DND-41 (cell line): ENCODE results near the gene TACC3.

Experiments
- ATAC-seq: fragments of 200-7000 bp; cut with Tn5 transposase; 3 replicates; pipeline ENCODE4 v1.9.1; 2021; ENCODE audit warnings: low read depth; ENCODE audit not compliant: insufficient read depth
- DNase-seq: peaks from one replicate; pipeline ENCODE4 v3.0.0-alpha.2; 2020
- H2AFZ ChIP-seq: 2 replicates; pipeline ENCODE4 v1.6.0; 2012; ENCODE audit warnings: low read depth, low read length
- H3K27ac ChIP-seq: 2 replicates; pipeline ENCODE4 v1.5.1; 2012; ENCODE audit warnings: low read length, inconsistent platforms
- H3K27me3 ChIP-seq: fragments of 200-600 bp; sonication (generic); 2 replicates; pipeline ENCODE4 v1.6.0; 2012; ENCODE audit warnings: low read length, mild to moderate bottlenecking, inconsistent platforms; ENCODE audit not compliant: insufficient read depth, poor library complexity
- H3K36me3 ChIP-seq: 2 replicates; pipeline ENCODE4 v1.5.1; 2012; ENCODE audit warnings: low read length, inconsistent platforms; ENCODE audit not compliant: insufficient read depth
- H3K4me1 ChIP-seq: 2 replicates; pipeline ENCODE4 v1.5.1; 2012; ENCODE audit warnings: mild to moderate bottlenecking, low read length; ENCODE audit not compliant: insufficient read depth
- H3K4me2 ChIP-seq: 2 replicates; pipeline ENCODE4 v1.6.0; 2012; ENCODE audit warnings: mild to moderate bottlenecking, moderate library complexity, low read length, inconsistent platforms; ENCODE audit not compliant: insufficient read depth
- H3K4me3 ChIP-seq, 2 experiments: fragments of 200-600 bp in 1 of 2; shearing (Covaris generic) in 1 of 2; 2 replicates each; pipeline ENCODE4 v1.5.1; 2012 to 2016; ENCODE audit warnings: inconsistent platforms in 2 of 2, low read length in 2 of 2, mild to moderate bottlenecking in 2 of 2, low read depth in 1 of 2, moderate library complexity in 1 of 2
- H3K79me2 ChIP-seq: 2 replicates; pipeline ENCODE4 v1.6.0; 2012; ENCODE audit warnings: low read length, inconsistent platforms; ENCODE audit not compliant: insufficient read depth
- H3K9ac ChIP-seq: 2 replicates; pipeline ENCODE4 v1.6.0; 2012; ENCODE audit warnings: low read depth, mild to moderate bottlenecking, inconsistent platforms, low read length, moderate library complexity
- H3K9me3 ChIP-seq: 2 replicates; pipeline ENCODE4 v1.5.1; 2012; ENCODE audit warnings: low read length, moderate library complexity, mild to moderate bottlenecking, inconsistent platforms; ENCODE audit not compliant: insufficient read depth, severe bottlenecking
- H4K20me1 ChIP-seq: 2 replicates; pipeline ENCODE4 v1.6.0; 2012; ENCODE audit warnings: low read length; ENCODE audit not compliant: insufficient read depth
- CTCF ChIP-seq: IDR thresholded peaks from 2 replicates; pipeline ENCODE4 v1.5.1; 2012; ENCODE audit warnings: borderline replicate concordance, low read length, moderate library complexity, mild to moderate bottlenecking; ENCODE audit not compliant: poor library complexity, severe bottlenecking; ENCODE audit errors: extremely low read depth
- EZH2 ChIP-seq: IDR thresholded peaks from 3 replicates; pipeline ENCODE4 v1.6.1; 2012; ENCODE audit warnings: borderline replicate concordance, low read depth, mild to moderate bottlenecking, moderate library complexity, low read length, inconsistent platforms; ENCODE audit not compliant: severe bottlenecking

TACC3 gene

GRCh38 chr4:1780435-1780834, 59.1 kb downstream of the TACC3 start:
- Histone ChIP-seq H4K20me1 (peaks cover 7% of the 10 kb centered on the region), H3K4me1 (no peaks in the 10 kb centered on the region), H3K4me2 (no peak overlapping the region), H3K36me3 (no peaks in the 10 kb centered on the region), H3K9me3 (no peaks in the 10 kb centered on the region), H2AFZ (no peak overlapping the region), H3K4me3 (no peak overlapping the region), H3K9ac (no peak overlapping the region), H3K27me3 (no peaks in the 10 kb centered on the region), H3K27ac (no peak overlapping the region), H3K79me2 (no peaks in the 10 kb centered on the region)
- TF ChIP-seq CTCF (no peak), EZH2 (no peak)
- DNase-seq, result no peak
- ATAC-seq, result no peak

GRCh38 chr4:1783015-1783414, 61.7 kb downstream of the TACC3 start:
- H3K4me3 ChIP-seq, result no peak overlapping the region
- no peaks in the 10 kb centered on the region for H3K4me1 ChIP-seq
- no peak overlapping the region for H3K4me2 ChIP-seq
- no peak for DNase-seq
- no peak overlapping the region for H3K9ac ChIP-seq
- no peak for TF ChIP-seq EZH2
- TF ChIP-seq CTCF, result no peak
- H4K20me1 ChIP-seq, result peaks cover 7% of the 10 kb centered on the region
- no peaks in the 10 kb centered on the region for H3K9me3 ChIP-seq
- H3K27ac ChIP-seq, result no peak overlapping the region
- H3K79me2 ChIP-seq, result no peaks in the 10 kb centered on the region
- H3K27me3 ChIP-seq, result no peaks in the 10 kb centered on the region
- no peak for ATAC-seq
- no peak overlapping the region for H2AFZ ChIP-seq
- no peaks in the 10 kb centered on the region for H3K36me3 ChIP-seq

- no peaks in the 10 kb centered on the region for H3K4me1 ChIP-seq
- no peaks in the 10 kb centered on the region for H3K27me3 ChIP-seq
- no peak overlapping the region for H3K4me2 ChIP-seq
- DNase-seq (no peak), ATAC-seq (no peak)
- no peak for TF ChIP-seq CTCF
- no peak for TF ChIP-seq EZH2
- H3K36me3 ChIP-seq, result no peaks in the 10 kb centered on the region
- H3K27ac ChIP-seq, result no peak overlapping the region
- H3K9ac ChIP-seq, result no peak overlapping the region
- H3K9me3 ChIP-seq, result no peaks in the 10 kb centered on the region
- no peak overlapping the region for H3K4me3 ChIP-seq
- no peak overlapping the region for H2AFZ ChIP-seq
- peaks cover 3% of the 10 kb centered on the region for H4K20me1 ChIP-seq
- no peaks in the 10 kb centered on the region for H3K79me2 ChIP-seq
Observed at GRCh38 chr4:1783970-1784369, 62.6 kb downstream of the TACC3 start.

GRCh38 chr4:1784395-1784788, 63.1 kb downstream of the TACC3 start:
- Histone ChIP-seq H3K4me2 (no peak overlapping the region), H3K27me3 (no peaks in the 10 kb centered on the region), H4K20me1 (peaks cover 3% of the 10 kb centered on the region; the same call in 1 of the 2 replicates), H3K9ac (no peak overlapping the region), H3K9me3 (no peaks in the 10 kb centered on the region), H3K4me3 (no peak overlapping the region), H3K79me2 (no peaks in the 10 kb centered on the region), H3K36me3 (no peaks in the 10 kb centered on the region), H3K4me1 (no peaks in the 10 kb centered on the region), H3K27ac (no peak overlapping the region), H2AFZ (no peak overlapping the region)
- no peak for ATAC-seq
- no peak for DNase-seq
- TF ChIP-seq EZH2 (no peak), CTCF (no peak)
